NCI-H2081 (cell line): ENCODE results near the gene PLEKHF1.
"Not testable (repeated sequence)": the region's sequence is repeated elsewhere in the genome, so short reads cannot be mapped to it uniquely, and the experiment has no call there.

ENCODE experiments used
- DNase-seq, 2 experiments: peaks; one replicate each; lab custom pipeline; 2025; lab: John Stamatoyannopoulos, UW

Gene PLEKHF1

DNA sequence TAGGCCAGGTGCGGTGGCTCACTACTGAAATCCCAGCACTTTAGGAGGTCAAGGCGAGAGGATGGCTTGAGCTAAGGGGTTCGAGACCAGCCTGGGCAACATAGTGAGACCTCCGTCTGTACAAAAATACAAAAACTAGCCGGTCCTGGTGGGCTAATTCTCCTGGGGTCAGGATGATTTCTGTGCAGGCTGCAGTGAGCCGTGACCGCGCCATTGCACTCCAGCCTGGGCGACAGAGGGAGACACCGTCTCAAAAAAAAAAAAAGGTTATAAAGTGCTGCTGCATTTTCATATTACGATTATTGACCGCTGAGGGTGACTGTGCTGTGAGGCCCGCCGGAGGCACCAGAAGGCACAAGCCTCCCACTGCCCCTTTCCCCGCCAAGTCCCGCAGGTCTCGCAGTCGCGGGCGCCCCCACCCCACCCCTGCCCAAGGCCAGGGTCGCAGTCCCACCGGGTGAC, 477 bp upstream of the PLEKHF1 start:
- no peak for DNase-seq

DNA sequence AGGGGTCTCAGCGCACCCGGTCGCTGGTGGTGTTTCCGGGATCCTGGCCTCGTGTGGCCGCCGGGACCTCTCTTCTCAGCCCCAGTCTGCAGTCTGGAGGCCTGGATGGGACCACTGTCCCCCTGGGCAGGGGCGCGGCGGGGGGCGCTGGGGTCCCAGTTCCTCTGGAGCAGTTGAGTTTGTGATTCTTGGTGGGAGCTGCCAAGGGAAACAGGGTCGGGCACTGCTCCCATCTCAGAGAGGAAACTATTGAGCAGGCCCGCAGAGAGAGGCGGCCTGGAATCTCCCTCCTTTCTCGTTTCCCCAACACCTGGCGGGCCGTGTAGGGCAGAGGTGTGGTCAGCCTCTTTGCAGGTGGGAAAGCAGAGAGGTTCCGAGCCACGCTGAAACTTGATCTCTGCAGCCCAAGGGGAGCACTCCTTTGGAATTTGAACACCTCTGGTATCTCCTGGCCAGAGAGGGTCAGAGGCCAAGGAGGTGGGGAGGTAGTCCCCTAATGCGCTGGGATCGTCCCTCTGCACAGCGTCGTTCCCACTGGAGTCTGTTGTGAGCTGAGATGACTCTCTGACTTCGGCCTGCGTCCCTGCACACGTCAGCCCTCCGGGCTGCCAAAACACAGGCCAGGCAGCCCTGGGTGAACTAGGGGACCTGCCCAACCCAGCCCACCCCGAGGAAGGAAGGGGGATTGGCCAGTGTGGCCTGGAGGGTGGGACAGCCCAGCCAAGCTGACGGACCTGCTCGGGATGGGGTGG, 741 bp downstream of the PLEKHF1 start:
- DNase-seq = no peak

DNA sequence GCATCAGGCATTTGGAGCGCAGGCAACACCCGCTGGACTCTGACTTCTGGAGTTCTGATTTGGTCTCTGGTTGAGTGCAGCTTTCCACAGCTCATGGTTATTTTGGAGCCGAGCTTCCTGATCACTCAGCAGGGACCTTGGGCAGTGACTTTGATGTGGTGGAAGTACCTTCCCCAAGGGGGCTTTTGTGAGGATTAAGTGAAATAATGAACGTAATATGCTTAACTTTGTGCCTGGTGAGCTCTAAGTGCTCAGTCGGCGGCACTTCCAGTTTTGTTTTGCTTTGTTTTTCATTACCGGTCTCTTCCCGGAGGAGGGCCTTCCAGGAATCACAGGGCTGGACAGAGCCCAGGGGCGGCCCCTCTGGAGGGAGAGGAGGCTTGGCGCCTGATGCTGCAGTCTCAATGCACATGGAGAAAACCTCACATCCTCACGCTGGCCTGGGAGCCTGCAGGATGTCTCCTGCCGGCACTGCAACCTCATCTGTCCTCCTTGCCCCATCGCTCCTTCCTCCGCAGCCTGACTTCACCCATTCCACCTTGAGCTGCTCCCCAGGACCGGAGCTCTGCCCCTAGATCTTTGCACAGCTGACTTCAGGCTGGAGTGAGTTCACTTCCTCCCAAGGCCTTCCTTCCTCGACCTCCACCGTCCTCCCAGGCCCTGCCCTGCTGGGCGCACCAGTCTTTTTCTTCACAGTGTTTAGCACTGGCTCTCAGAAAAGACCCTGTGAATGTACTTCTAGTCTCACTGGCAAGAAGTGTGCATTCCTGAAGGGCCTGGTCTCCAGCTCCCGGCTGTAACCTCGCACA, 1.5 kb downstream of the PLEKHF1 start:
- DNase-seq = no peak

DNA sequence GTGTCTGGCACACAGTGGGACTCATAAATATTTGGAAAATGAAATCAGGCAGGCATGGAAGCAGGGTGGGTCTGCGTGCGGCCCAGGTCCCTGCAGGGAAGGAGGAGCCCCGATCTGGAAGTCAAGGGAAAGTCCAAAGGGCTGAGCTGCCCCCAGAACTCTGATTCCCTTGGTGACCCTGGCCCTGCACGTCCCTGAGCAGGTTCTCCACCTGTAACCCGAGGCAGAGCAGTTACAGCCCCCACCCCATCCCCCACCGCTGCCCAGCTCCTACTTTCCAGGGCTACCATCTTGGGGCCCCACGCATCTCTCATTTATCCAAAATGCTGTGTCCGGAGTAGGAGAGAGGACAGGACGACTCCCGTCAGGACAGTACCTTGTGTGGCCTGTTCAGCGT, 2.1 kb downstream of the PLEKHF1 start:
- DNase-seq = no peak

DNA sequence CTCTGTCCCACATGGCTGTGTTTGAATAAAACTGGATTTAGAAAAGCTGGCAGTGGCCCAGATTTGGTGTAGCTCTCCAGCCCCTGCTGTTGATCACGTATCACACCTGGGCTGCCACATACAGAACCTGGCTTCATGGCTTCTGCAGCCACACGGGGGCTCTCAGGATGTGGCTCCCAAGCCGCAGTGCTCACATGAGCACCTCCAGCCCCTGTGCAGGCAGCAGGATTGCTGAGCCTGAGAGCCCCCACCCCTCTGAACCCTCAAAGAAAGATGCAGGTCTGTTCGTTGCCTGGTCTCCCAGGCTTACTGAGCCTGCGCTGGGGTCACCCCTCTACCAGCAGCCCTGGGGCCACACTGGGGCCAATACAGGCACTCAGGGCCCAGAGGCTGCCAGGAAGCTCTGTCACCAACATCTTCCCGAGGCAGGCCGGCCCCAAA, 2.7 kb downstream of the PLEKHF1 start:
- DNase-seq = no peak

DNA sequence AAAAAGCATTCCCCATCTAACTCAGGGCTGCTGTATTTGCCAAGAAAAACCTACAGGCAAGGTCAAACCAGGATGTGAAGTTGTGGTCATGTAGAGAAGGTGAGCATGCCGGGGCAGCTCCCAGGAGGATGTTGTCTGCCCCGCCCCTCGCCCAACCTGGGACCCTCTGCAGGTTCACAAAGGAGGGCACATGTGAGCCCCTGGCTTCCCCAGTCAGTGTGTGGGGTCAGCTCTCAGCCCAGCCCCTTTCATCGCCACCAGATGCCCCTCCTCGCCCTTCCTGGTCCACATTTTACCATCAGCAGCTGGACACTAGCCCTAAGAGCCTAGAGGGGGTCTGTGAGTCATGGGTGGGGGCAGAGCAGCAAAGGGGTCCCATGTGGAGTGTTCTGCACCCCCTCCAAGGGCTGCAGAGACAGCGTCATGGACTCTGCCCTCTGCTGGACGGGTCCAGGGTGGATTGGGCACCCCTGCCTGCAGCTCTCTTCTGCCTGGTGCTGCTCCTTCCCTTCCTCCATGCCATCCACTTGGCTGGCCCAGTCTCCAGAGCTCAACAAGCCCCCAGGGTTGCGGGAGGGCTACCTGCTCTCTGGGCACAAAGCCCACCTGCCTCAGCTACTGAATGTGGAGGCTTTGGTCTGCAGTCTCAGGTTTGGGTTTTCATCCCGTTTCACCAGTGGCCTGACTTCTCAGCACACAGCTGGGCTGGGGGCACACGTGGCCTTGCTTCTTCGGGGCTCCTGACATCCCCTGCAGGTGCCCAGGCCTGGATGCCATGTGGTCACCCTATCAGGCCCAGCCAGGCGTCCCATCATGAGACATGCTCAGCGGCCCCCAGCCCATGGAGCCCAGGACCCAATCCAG, 3.7 kb downstream of the PLEKHF1 start:
- no peak for DNase-seq

DNA sequence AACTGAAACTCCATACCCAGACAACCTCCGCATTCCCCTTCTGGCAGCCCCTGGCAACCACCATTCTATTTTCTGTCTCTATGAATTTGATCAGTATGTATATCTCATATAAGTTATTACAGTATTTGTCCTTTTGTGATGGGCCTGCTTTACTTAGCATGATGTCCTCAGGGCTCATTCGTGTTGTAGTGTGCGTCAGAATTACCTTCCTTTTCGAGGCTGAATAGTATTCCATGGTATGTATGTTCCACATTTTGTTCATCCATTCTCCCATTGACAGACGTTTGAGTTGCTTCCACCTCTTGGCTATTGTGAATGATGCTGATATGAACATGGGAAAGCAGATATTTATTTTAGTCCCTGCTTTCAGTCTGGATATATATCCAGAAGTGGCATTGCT, 5.0 kb downstream of the PLEKHF1 start:
- no peak for DNase-seq

DNA sequence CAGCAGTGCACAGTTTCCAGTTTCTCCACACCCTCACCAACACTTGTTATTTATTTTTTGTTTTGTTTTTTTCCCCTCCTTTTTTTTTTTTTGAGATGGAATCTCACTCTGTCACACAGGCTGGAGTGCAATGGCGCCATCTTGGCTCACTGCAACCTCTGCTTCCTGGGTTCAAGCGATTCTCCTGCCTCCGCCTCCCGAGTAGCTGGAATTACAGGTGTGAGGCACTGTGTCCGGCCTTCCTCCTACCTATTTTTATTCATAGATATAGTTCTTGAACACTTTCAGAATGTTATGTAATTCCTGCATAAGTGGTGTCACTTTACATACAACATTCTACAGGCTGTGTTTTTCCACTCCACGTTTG, 5.7 kb downstream of the PLEKHF1 start:
- DNase-seq = not testable (repeated sequence)

DNA sequence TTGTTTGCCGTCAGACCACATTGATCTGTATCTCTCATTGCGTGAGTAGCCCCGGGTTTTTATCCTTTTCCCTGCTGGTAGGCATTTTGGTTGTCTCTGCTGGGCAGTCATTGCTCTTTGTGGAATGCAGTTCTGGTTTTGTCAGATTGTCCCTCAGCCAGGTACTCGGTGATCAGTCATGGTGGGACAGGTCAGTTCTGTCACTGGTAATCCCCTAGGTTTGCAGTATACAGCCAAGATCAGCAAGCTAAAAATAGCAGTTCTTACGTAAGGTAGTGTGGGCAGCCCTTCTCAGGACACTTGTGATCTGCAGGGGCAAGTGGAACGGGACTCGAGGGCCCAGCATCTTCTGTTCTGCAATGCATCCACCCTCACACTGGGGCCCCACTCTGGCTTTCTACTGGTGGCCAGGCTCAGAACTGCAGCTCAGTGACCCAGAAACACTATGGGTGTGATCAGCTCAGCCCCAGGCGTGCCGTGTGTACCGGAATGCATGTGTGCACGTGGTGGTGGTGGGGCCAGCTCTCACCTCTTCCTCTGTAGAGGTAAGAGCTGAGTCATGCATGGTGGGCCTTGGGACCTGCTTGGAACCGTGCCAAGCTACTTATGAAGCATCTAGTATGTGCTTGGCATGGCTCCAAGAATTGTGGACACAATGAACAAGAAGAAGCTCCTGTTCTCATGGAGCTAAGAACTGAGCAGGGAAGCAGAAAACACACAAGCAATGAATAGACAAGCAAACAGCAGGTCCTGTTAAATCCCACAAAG, 6.3 kb downstream of the PLEKHF1 start:
- no peak for DNase-seq

DNA sequence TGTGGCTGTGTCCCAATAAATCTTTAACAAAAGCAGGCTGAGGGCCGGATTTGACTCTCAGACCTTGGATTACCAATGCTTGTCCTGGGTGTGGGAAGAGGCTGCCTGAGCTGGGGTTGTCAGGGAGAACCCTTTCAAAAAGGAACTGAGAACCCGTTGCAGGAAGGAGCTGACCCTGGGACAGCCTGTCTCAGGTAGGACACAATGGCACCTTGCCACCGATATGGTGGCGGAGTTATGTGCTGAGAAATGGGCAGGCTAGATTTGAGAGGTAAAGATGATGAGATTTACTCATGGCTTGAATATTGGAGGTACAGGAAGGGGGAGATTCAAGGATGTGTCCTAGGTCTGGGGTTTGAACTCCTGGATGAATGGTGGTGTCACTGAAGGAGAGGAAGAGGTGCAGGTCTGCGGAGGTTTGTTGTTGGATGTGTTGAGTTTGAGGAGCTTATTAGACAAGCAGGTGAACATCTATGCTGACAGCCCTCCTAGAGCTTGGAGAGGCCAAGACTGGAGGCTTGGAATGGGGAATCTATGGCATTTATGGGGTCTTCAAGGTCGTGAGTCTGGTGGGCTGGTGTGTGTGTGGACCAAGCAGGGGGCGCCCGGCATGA, 7.2 kb downstream of the PLEKHF1 start:
- DNase-seq = no peak

DNA sequence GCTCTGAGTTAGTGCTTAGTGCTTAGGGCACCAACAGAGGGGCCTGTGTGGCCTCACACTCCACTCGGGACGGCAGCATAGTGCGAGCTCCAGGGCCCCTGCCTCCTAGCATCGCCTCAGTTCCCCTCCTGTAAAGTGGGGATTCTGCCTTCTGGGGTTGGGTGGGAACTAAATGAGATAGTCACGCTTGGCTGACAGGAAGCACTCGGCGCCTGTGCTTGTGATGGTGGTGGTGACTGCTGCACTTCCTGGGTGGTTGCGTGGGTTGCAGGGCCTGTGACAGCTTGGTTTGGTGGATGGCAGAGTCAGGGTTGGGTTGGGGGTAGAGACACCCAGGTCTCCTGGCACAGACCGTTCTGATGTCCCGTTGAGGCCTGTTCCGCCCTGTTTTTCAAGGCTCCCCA, 7.7 kb downstream of the PLEKHF1 start:
- no peak for DNase-seq

DNA sequence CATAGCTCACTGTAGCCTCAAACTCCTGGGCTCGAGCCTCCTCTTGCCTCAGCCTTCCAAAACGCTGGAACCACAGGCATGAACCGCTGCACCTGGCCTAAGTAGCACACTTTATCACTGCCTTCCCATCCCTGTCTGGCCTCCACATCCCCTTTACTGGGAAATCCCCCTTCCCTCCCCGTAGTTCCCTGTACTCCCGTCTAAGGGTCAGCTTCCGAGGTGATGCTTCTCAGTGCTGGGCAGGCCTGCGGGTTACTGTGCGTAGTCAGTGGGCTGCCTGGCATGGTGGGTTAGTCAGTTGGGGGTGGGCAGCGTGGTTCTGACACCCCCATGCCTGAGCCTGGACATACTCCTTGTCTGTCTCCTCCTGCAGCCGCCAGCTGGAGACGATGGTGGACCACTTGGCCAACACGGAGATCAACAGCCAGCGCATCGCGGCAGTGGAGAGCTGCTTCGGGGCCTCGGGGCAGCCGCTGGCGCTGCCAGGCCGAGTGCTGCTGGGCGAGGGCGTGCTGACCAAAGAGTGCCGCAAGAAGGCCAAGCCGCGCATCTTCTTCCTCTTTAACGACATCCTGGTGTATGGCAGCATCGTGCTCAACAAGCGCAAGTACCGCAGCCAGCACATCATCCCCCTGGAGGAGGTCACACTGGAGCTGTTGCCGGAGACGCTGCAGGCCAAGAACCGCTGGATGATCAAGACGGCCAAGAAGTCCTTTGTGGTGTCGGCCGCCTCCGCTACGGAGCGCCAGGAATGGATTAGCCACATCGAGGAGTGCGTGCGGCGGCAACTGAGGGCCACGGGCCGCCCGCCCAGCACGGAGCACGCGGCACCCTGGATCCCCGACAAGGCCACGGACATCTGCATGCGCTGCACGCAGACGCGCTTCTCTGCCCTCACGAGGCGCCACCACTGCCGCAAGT, 8.4 kb downstream of the PLEKHF1 start:
- no peak for DNase-seq

DNA sequence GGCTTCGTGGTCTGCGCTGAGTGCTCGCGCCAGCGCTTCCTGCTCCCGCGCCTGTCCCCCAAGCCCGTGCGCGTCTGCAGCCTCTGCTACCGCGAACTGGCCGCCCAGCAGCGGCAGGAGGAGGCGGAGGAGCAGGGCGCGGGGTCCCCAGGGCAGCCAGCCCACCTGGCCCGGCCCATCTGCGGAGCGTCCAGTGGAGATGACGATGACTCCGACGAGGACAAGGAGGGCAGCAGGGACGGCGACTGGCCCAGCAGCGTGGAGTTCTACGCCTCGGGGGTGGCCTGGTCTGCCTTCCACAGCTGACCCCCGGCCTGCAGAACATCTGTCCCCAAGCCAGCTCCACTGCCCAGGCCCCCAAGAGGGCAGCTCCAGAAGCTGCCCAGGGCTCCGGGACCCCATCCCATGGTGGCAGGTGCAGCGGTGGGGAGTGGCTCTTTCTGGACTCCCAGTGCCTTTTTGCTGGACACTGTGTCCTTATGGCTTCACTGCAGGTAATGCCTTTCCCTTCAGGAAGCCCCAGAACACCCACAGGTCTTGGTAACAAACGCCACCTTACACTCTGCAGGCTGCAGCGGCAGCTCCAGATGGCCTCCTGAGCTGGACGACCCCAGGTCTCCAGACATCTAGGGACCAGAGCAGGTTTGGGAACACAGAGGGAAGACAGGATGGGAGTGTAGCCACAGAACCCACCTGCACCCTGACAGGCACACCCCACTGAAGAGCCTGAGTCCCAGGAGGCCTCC, 9.3 kb downstream of the PLEKHF1 start:
- DNase-seq = no peak

DNA sequence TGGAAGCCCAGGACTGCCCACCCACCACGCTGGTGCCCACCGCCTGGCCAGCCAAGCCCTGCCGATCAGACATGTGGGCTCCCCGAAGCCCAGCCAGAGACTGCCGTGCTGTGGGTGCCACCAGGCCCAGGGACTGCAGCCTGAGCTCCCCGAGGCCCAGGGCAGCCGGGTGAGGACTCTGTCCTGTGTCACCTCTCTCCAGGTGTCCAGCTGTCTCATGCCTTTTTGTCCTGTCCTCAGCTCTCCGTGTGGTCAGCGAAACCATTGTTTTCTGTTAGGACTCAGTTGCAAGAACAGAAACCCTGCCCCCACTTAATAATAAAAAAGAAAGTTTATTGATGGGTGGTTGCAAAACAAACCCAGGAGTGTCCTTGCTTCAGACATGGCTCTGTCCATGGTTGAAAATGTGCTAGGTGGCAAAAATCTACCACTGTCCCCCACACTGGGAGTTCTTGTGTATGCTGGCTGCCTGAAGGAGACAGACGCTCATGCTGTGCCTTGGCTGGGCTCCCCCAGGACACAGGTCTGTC, 9.9 kb downstream of the PLEKHF1 start:
- DNase-seq = no peak

DNA sequence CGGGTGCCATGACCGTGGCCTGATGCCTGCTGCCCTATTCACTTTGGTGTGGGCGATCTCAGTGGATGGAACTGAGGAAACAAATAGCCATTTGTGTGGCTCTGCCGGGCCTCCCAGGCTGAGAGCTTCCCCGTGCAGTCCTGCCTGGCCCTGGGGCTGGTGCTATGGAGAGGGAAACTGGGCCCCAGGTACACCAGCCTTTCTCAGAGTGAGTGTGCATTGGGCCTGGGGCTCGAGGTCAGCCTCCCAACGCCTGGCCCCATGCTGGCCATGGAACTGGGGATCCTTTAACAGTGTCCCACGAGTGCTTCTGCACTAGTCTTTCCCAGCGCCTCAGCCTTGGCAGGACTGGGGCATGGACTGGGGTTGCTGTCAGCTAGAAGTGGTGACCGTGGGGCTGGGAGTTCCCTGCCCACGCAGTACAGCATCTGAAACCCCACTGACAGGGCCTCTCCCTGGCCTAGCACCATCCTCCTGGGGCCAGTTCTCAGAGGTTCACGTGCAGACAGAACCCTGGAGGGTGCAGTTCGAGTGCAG, 10.5 kb downstream of the PLEKHF1 start:
- no peak for DNase-seq

DNA sequence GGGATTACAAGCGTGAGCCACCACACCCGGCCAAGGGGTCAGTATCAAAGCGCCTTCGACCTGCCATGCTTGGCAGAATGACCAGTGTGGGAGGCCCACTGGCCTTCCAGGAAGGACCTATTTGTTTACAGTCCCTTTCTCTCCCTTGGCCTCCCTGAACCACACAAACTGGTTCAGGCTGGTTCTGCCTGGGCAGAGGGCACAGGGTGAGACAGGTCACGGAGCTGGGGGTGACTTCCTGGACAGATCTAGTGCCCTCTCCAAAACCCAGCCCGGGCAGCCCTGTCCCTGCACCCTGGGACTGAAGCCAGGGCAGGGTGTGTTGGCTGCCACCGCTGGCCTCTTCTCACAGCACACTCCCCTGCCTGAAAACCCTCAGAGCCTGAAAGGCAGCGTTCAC, 11.3 kb downstream of the PLEKHF1 start:
- DNase-seq = no peak

DNA sequence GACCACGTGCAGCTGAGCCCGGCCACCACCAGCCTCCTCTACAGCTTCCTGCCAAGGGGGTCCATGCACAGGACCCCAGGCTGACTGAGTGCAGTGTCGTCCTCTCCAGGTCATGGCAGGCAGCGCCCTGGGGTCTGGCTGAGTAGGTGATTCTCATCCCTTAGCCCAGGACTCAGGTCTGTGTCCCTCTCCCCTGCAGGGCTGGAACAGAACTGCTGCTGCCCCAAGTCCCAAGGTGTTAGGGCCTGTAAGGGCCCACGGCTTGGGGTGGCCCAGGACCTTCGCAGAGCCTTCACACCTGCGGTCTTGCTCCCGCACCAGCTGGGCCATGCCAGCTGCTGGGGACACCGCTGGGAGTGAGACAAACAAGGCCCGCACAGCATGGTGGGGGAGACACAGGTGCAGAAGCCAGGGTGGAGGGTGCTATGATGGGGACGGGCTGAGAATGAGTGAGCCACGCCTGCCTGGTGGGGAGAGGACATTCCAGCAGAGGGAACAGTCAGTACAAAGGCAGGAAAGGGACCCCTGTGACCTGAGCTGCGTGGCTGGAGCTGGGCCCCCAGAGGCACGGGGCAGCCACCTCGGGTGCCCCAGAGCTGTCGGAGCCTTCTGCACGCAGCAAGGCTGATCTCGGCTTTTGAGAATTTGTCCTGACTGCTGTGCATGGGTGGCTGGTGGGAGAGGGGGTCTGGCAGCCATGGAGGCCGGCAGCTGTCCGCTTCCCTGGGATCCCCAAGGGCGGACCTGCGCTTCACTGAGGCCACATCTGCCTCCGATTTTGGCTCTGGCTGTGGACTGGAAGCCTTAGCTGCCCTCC, 11.9 kb downstream of the PLEKHF1 start:
- no peak for DNase-seq
